HG02642 (cell line): ENCODE data around the gene MICOS13.

Experiments used
- ATAC-seq: cut with Tn5 transposase; IDR thresholded peaks from one replicate; pipeline ENCODE4 v1.9.1; 2021; ENCODE audit warnings: mild to moderate bottlenecking; ENCODE audit not compliant: unreplicated experiment, poor library complexity

MICOS13 gene

GRCh38 chr19:5680437-5681368, at the start of gene MICOS13, which contains the start of gene HSD11B1L:
MICOS13 (minus strand) TSS chr19:5680516; CDS start chr19:5680486, 30 bp downstream.
HSD11B1L (plus strand) TSS chr19:5681027; CDS start chr19:5684833, 3,806 bp downstream.
- peak; percentile 89 for ATAC-seq

- ATAC-seq = no peak
Measured at GRCh38 chr19:5727453-5728050, 47.2 kb upstream of the MICOS13 start.

DNA sequence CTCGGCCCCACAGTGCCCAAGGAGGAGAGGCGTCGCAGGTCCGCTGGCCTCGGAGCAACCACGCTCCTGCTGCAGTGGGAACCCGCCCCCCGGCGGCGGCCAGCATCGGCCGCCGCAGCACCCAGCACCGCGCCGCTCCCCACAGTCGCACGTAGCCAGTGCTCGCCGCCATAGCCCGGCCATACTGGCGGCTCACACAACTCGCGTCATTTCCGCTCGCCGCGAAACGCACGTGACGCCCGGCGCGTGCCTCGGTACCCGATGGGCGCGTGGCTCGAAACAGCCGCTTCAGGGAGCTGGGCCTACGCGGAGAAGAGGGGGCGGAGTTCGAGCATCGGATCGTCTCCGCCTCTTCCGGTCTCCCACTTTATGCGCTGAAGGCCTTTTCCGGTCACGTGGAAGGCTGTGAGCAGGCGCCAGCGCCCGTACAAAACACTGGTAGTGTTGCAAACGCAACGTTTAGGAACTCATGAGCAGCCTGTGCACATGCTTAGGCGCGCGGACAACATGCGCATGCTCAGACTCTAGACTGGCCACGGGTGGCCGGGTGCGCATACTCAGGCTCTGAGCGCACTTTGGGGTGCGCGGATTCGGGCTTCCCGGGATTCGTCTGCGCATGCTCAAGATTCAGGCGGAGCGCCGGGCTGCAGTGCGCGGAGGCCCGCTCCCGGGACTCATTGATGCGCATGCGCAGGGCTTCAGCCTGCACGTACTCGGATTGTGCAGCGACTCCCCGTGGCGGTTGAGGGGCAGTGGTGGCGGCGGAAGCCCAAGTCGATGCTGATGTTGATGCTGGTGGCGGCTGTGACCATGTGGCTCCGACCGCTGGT, 39.9 kb upstream of the MICOS13 start, which contains the start of the genes CATSPERD and LONP1:
CATSPERD (plus strand) TSS at position 677 of the 830 bp plus-strand sequence; CDS start at position 778, 101 bp downstream.
LONP1 (minus strand) TSS at position 186 of the 830 bp plus-strand sequence; CDS start at position 172, 14 bp downstream.
- peak; percentile 89 for ATAC-seq

DNA sequence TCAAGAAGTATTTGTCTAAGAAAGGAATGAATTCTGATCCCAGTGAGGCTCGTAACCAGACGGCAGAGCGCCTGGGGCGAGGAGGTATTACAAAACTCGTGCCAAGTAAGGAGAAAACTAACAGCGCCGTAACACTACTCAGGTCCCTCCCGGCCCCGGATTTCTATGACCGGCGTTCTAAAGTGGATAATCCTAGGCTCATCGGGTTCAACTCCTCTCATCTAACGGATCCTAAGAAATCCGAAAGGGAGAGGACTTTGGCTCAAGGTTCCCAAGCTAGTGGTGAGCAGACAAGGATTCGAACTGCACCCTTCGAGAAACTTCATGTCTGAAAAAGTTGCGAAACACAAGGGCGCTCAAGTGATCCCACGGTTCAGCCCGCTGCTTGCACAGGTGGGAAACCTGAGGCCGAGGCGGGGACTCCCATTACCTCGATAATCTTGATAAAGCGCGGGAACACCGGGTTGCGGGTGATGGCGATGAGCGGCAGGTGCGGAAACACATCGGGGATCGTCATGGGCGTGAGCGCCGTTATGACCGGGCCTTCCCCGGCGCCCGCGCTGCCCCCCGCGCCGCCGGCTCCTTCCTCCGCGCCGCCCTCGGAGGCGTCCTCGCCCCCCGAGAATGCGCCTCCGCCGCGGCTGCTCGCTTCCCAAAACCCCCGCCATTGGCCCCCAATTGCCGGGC, 39.1 kb upstream of the MICOS13 start:
- ATAC-seq = peak; percentile 1

DNA sequence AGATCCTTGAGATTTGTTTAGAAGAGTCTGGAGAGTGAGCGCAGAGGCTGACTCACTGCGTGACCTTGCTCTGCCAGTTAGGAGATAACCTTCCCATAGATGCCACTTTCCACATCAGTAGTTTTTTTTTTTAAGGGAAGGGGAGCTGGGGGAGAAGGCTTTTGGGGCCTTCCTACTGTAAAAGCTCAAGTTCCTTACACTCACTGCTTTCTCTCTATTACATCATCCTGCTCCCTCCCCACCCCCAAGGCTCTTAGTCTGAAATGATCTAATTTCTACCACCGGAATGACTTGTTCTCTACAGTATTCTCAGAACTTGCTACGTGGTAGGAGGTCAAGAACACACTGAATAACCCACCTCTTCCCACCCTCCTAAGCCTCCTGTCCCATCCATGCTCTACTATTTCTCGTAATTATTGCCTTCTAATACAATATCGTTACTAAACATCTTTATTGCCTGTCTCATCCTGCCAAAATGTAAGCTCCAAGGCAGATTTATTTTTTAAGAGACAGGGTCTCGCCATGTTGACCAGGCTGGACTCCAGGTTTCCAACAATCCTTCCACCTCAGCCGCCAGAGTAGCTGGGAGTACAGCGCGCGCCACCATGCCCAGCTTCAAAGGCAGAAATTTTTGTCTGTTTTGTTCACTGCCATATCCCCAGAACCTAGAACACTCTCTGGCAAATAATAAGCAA, 38.4 kb upstream of the MICOS13 start:
- ATAC-seq = no peak

DNA sequence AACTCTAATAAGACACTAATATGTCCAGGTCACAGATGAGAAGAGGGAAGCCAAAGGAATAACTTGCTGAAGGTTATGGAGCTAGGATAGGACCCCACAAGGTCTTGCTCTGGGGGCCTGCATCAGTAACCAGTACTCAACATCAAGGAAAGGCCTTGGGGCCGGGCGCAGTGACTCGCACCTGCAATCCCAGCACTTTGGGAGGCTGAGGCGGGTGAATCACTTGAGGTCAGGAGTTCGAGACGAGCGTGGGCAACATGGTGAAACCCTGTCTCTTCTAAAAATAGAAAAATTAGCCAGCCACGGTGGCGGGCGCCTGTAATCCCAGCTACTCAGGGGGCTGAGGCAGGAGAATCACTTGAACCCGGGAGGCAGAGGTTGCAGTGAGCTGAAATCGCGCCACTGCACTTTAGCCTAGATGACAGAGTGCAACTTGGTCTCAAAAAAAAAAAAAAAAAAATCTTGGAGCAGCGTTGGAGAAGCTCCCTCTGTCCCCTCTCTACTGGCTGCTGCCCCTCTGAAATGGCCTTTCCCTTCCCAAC, 37.8 kb upstream of the MICOS13 start:
- no peak for ATAC-seq

- no peak for ATAC-seq
Measured at GRCh38 chr19:5717215-5717935, 37.1 kb upstream of the MICOS13 start.

GRCh38 chr19:5714816-5715215, 34.5 kb upstream of the MICOS13 start:
- ATAC-seq = no peak

DNA sequence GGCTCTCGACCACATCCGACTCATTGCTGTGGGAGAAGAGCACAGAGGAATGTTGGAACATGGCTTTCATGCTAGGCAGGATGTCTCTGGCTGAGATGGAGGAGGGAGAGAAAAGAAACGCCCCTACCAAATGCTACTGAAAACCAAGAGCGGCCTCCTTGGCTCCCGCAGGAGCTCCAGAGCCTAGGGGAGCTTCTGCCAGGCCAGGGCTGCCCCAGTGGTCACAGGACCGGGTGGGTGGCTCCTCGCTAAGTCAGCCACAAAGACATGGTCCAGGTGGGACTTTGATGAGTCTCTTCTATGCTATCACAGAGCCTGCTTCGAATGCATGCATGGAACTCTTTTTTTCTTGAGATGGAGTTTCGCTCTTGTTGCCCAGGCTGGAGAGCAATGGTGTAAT, 32.9 kb upstream of the MICOS13 start:
- no peak for ATAC-seq

GRCh38 chr19:5711713-5712161, 31.4 kb upstream of the MICOS13 start:
- ATAC-seq = no peak

GRCh38 chr19:5711025-5711424, 30.7 kb upstream of the MICOS13 start:
- ATAC-seq = no peak

GRCh38 chr19:5707576-5708575, 27.6 kb upstream of the MICOS13 start:
- ATAC-seq = no peak

- no peak for ATAC-seq
Measured at GRCh38 chr19:5706876-5707573, 26.7 kb upstream of the MICOS13 start.

DNA sequence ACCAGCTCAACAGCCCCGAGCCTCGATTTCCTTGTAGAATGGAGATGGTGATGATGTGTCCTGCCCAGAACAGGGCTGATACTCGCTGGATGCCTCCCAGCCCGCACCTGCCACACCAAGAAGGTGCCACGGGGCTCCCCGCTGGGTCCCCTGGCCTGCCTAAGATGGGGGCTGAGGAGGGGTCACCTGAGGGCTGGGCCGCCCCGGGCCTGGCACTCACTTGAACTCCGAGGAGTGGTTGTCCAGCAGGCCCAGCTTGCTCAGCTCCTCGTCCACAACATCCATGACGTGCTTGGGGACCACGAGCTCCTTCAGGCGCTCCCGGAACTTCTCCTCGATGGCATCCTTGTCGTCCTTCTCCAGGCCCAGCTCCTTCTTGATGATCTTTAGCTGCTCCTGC, 25.2 kb upstream of the MICOS13 start:
- no peak for ATAC-seq

DNA sequence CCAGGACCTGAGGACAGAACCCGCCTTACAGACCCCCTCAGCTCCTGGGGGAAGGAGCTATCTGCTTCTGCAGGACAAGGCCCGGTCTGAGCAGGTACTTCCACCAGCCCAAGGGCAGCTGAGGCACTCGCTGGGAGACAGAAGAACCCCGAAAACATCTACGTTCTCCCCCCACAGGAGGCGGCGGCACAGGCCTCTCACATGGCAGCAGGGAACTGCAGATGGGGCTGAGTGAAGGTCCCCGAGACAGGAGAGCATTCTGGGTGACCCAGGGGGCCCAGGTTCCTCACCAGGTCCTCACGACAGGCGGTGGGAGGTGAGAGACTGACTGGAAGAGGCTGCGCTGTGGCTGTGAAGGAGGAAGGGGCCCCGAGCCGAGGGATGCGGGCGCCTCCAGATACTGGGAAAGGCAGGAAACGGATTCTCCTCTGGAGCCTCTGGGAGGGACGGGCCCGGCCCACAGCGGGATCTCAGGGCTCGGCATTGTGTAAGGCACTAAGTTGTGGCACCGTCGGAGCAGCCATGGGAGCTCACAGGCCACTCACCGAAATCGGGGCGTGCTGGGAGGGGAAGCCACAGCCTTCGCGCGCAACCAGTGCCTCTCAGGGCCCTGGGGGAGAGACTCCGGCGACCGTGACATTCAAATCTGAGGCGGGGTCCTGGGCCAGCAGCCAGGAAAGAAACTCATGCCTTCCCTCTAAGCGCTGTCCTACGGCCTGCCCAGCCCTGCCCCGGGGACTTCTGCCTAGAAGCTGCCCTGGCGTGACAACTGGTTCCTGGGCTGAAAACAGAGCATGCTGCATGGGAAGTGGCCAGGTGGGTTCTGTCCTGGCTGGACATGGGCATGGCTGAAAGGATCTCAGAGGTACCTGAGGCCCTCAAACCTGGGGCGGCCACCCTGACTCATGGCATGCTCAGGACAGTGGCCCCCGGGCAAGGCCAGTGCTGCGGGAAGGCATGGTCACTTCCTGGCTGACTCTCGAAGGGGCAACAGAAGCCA, 23.8 kb upstream of the MICOS13 start:
- ATAC-seq = no peak
